ENCODE measurements around the gene MLLT3. TPM values are rescaled to one million over a fixed set of nuclear protein-coding genes. Genes with fewer than 3 reads are reported as not detected.

Gene MLLT3
- total RNA-seq, 2 donors from 2014 or later, result 5.6 to 5.7 TPM

DNA sequence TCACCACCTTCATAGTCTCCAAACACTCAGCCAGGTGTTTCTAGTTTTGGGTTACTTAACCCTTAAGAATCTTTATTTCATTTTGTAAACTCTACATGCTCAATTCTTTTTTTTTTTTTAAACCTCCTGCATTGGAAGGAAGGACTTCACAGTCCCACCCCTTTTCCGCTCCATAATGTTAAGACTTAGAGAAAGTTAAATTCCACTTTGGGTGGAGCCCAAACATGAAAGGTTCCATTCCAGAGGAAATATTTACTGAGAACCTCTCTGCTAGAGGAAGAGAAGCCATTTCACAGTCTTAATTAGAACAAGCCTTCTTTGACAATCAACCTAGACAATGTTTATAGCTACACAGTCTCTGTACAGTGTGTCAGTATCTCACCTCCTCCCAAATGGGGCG lies 312.3 kb downstream of the MLLT3 start:
- no peaks in the 10 kb centered on the region for H3K9me3 ChIP-seq
- DNase-seq, result no peak
- H3K36me3 ChIP-seq (replicated peaks in 1 of 2; ENCODE audit: insufficient read depth in 1 of 2, low read depth in 2 of 2), result no peaks in the 10 kb centered on the region
- WGBS, 2 donors, result 59 to 90% methylated on average over 2 of the region's 2 CpGs
- no peaks in the 10 kb centered on the region for H3K4me1 ChIP-seq
- H3K27me3 ChIP-seq, result no peaks in the 10 kb centered on the region
- intact Hi-C loops (cut with DNase I), result no loop called here
- H3K27ac ChIP-seq, result no peak overlapping the region
- TF ChIP-seq, protein P1, sequence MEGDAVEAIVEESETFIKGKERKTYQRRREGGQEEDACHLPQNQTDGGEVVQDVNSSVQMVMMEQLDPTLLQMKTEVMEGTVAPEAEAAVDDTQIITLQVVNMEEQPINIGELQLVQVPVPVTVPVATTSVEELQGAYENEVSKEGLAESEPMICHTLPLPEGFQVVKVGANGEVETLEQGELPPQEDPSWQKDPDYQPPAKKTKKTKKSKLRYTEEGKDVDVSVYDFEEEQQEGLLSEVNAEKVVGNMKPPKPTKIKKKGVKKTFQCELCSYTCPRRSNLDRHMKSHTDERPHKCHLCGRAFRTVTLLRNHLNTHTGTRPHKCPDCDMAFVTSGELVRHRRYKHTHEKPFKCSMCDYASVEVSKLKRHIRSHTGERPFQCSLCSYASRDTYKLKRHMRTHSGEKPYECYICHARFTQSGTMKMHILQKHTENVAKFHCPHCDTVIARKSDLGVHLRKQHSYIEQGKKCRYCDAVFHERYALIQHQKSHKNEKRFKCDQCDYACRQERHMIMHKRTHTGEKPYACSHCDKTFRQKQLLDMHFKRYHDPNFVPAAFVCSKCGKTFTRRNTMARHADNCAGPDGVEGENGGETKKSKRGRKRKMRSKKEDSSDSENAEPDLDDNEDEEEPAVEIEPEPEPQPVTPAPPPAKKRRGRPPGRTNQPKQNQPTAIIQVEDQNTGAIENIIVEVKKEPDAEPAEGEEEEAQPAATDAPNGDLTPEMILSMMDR (IDR thresholded peaks at IDR 0.05), result no peak
- no peak for TF ChIP-seq POLR2A (IDR thresholded peaks at IDR 0.05)
- ATAC-seq, result no peak
- H3K4me3 ChIP-seq, result no peak overlapping the region

DNA sequence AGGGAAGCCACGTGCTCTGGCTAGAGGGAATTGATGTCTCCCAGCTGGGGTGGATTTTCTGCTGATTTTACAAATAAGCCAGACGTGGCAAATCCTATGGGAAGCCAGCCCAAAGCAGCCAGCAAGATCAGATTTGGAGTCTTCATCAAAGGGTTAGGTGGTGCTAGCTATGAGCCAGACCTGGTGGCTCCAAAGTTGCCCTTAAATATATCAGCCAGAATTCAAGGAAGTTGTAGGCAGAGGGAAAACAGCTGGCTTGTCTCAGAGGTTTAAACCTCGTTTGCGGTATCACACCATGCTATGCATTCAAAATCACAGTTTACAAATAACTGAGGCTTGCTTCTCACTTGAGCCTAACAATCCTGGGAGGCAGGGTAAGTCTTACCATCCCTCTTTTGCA lies 313.2 kb downstream of the MLLT3 start:
- H3K27me3 ChIP-seq, result no peaks in the 10 kb centered on the region
- no peak overlapping the region for H3K4me3 ChIP-seq
- no peak overlapping the region for H3K27ac ChIP-seq
- ATAC-seq (no peak), DNase-seq (no peak)
- no peaks in the 10 kb centered on the region for H3K4me1 ChIP-seq
- no peaks in the 10 kb centered on the region for H3K9me3 ChIP-seq
- H3K36me3 ChIP-seq (replicated peaks in 1 of 2; ENCODE audit: insufficient read depth in 1 of 2, low read depth in 2 of 2), result no peaks in the 10 kb centered on the region
- 75 to 89% methylated on average over 4 of the region's 4 CpGs for WGBS, 2 donors
- intact Hi-C loops (cut with DNase I), result no loop called here
- TF ChIP-seq, protein P1 (IDR thresholded peaks at IDR 0.05), result no peak
- TF ChIP-seq POLR2A (IDR thresholded peaks at IDR 0.05), result no peak

DNA sequence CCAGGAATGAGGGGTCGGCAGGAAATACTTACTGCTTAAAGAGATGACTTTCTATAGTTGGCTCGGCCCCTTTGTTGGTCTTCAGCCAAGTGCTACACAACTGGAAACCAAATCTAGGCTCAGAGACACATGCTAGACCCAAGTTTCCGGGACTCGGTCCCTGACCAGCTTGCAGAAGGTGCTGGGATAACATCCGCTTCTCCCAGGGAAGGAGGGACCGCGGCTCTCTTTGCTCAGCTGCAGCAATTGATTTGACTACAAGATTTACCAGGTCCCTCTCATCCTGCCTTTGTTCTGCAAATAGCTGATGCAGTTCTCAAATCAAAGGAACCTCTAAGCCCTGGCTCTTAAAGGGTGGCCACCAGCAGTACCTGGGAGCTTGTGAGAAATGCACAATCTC lies 314.7 kb downstream of the MLLT3 start:
- Histone ChIP-seq H3K36me3 (replicated peaks in 1 of 2; ENCODE audit: insufficient read depth in 1 of 2, low read depth in 2 of 2) (no peaks in the 10 kb centered on the region), H3K9me3 (no peaks in the 10 kb centered on the region), H3K27ac (no peak overlapping the region), H3K4me3 (no peak overlapping the region), H3K27me3 (no peaks in the 10 kb centered on the region), H3K4me1 (peaks cover 6% of the 10 kb centered on the region)
- DNase-seq (no peak), ATAC-seq (no peak)
- intact Hi-C loops (cut with DNase I), result no loop called here
- no peak for TF ChIP-seq POLR2A (IDR thresholded peaks at IDR 0.05)
- TF ChIP-seq, protein P1 (IDR thresholded peaks at IDR 0.05), result no peak
- 36 to 39% methylated on average over 7 of the region's 7 CpGs for WGBS, 2 donors

DNA sequence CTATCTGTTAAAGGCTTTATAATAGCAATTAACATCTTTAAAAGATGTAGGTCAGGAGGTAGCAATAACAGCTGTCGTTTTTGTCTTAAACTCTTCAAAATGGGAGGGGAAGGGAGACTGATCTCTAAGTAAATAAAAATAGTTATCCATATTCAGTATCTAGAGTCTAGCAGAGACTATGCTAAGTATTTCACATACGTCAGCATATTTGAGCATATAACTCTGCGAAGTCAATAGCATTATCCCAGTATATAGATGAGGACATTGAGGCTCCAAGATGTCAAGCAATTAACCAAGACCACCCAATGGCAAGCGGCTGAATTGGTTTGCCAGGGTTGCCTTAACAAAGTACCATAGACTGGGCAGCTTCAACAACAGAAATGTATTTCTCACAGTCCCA lies 316.8 kb downstream of the MLLT3 start:
- intact Hi-C loops (cut with DNase I), result no loop called here
- no peaks in the 10 kb centered on the region for H3K27me3 ChIP-seq
- H3K9me3 ChIP-seq, result no peaks in the 10 kb centered on the region
- H3K27ac ChIP-seq, result no peak overlapping the region
- no peaks in the 10 kb centered on the region for H3K36me3 ChIP-seq (replicated peaks in 1 of 2; ENCODE audit: insufficient read depth in 1 of 2, low read depth in 2 of 2)
- peaks cover 6% of the 10 kb centered on the region for H3K4me1 ChIP-seq
- 90 to 93% methylated on average over 4 of the region's 4 CpGs for WGBS, 2 donors
- H3K4me3 ChIP-seq, result no peak overlapping the region
- ATAC-seq, result no peak
- TF ChIP-seq POLR2A (IDR thresholded peaks at IDR 0.05), result no peak
- TF ChIP-seq, protein P1 (IDR thresholded peaks at IDR 0.05), result no peak
- DNase-seq, result no peak

DNA sequence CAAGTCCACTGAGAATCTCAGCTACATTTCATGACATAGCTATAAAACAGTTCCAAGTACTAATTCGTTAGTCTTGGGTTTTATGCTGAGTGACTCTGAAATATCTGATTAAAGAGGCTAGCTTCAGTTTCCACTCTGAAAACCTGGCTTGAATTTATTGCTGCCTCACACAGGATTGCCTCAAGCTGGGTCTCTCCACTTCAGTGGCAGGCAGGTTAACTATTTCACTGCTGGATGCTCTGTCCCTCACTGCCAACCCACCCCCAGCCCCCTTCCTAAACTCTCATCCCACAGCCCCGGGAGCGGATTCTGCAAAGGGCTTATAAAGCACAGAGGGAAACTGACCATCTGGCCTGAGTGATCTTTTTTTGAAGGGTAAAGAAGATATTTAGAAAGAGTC lies 318.3 kb downstream of the MLLT3 start:
- Histone ChIP-seq H3K36me3 (replicated peaks in 1 of 2; ENCODE audit: insufficient read depth in 1 of 2, low read depth in 2 of 2) (no peaks in the 10 kb centered on the region), H3K27ac (no peak overlapping the region), H3K4me3 (no peak overlapping the region), H3K27me3 (no peaks in the 10 kb centered on the region), H3K4me1 (peaks cover 6% of the 10 kb centered on the region), H3K9me3 (no peaks in the 10 kb centered on the region)
- ATAC-seq (no peak), DNase-seq (no peak)
- intact Hi-C loops (cut with DNase I), result no loop called here
- no peak for TF ChIP-seq POLR2A (IDR thresholded peaks at IDR 0.05)
- TF ChIP-seq, protein P1 (IDR thresholded peaks at IDR 0.05), result no peak
- WGBS, 2 donors, result 40 to 41% methylated on average over 3 of the region's 3 CpGs

Data from body of pancreas (tissue), 4 donors.